Muscle of back (tissue), 11 donors: ENCODE measurements around the gene TBC1D1. TPM values are rescaled to one million over a fixed set of nuclear protein-coding genes. Genes with fewer than 3 reads are reported as not detected.
"Not testable (repeated sequence)": the region's sequence is repeated elsewhere in the genome, so short reads cannot be mapped to it uniquely, and the experiment has no call there.

Experiments used
- DNase-seq, 3 donors: peaks; one replicate each; pipeline versions ENCODE4 v3.0.0 to v3.0.0-alpha.2; 2013
- polyA plus RNA-seq, 10 donors: library from polyadenylated mRNA; unstranded; fragments of 120-200 nt; gene quantifications; one replicate each; pipeline ENCODE4 v1.2.1, GENCODE V29; 2013; ENCODE audit not compliant: insufficient read length in 10 of 10

Gene TBC1D1
- polyA plus RNA-seq, 10 donors = 38.8 to 69.9 (median 50.1) TPM

DNA sequence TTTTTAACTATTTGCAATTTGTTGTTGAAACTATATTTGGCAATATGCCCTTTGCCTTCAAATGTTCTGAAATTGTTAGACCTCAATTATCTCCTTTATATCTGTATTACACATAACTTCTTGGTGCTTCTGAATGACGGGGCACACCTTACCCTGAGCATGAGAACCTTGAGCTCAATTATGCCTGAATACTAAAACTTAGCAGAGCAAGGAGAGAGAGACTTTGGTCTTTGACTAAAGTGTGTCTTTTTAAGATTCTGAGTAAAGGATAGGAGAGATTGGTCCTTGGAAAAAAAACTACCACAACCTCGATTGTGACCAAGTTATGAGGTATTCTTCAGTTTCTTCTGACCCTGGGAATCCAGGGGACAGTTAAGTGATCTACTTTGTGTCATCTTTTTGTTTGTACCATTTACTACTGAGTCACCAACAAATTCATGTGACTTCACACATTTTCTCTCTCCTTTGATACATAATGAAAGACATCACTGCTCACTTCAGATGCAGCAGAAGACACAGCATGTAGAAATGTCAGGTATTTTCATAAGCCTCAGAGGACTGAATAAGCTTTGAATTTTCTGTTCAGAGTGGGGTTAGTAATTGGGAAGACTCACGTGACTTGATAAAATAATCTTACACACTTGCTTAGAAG is 120.8 kb downstream of the TBC1D1 start:
- no peak for DNase-seq

DNA sequence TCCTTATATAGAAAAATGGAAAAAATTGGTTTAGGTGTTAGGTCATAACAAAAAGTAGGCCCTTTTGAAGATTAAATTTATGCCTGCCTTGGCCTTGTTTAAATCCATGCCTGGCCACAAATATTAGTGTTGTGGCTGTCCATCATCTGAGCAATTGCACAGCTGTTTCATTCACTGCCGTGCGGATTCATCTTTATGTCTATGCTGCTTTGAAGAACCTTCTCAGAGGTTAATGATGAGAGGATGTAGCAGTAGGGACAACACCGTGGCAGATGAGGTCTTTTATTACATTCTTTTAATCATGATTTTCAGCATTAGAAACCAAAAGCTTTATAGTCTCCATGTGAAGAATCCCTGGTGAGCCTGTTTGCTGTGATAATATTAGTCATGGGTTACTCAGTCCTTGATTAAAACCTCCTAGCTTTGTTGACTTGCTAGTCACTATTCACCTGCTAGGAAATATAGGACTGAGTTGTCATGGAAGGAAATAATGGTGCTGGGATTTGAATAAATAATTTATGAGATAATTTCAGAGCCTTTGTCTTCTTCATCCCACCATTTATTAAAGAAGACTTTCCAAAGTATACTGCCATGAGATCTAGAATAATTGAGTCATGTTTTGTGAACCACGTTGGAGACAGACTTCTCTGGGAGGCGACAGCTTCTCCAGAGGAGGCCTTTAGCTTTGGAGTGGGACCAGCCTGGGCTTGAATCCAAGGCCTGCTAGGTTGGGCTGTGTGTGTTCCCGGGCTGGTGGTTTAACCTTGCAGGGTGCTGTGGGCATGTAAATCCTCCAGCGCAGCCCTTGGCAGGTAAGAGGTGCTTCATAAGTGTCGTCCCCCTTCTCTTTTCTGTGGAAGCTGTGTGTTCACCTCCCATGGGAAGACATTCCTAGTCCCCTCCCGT is 122.8 kb downstream of the TBC1D1 start:
- DNase-seq = no peak

DNA sequence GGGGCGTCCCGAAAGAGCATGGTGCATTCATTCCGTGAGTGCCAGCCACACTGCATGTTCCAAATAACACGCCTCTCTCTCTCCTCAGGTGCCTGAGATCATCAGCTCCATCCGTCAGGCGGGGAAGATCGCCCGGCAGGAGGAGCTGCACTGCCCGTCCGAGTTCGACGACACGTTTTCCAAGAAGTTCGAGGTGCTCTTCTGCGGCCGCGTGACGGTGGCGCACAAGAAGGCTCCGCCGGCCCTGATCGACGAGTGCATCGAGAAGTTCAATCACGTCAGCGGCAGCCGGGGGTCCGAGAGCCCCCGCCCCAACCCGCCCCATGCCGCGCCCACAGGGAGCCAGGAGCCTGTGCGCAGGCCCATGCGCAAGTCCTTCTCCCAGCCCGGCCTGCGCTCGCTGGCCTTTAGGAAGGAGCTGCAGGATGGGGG is 123.6 kb downstream of the TBC1D1 start:
- no peak for DNase-seq

DNA sequence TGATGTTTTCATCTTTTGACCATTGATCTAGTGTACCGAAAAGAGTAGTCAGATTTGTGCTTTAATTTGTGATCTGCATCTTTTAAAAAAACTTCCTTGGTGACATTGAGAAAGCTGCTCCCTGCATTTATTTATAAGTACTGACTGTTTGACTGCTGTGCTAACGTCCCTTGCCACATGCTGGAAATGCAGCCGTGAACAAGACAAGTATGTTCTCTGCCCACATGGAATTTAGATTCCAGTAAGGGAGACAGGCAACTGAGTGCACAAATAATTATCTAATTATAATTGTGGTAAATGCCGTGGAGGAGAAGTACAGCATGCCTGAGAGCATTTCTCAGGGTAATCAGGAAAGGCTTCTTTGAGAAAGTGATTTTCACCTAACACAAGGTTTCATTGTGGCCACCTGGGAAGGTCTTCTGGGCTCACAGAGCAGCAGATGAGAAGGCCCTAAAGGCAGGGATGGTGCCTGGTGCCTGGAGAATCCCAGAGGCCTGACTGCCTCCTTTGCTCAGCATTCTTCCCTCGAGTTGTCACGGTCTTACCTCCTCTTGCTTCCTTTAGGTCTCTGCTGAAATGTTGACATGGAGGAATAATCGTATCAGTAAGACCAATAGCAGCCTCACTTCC is 125.1 kb downstream of the TBC1D1 start:
- DNase-seq = no peak

DNA sequence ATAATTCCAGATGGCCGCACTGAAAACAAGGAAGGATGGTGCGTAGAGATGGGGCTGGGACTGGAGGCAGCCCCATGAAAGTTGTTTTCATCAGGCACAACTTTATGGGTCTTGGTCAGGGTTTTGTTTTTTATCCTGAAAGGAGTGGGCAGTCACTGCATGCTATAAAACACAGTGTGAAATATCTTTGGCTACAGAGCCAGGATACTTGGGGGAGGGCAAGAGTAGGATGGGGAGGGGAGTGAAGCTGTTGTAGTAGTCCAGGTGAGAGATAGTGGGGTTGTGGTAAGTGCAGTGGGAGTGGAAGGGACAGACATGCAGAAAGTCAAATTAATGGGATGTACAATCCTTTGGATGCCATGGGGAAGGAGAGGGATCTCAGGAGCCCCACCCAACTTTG is 125.8 kb downstream of the TBC1D1 start:
- no peak for DNase-seq

DNA sequence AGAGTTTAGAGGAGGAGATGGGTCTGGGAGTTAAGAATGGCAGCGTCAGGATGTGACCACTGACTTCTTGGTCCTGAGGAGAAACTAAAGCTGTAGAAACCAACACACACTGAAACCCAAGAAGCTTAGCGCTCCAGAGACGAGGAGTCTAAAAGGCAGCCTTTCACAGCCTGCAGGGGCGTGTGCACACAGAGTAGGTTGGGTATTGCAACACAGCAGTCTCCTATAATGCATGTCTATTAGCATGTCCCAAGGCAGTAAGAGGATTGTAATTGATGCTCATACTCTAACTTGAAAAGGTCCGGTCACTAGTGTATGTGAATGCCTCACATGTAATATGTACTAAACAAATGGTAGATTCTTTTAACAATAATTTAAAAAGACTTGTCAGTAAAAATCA is 126.7 kb downstream of the TBC1D1 start:
- no peak for DNase-seq

DNA sequence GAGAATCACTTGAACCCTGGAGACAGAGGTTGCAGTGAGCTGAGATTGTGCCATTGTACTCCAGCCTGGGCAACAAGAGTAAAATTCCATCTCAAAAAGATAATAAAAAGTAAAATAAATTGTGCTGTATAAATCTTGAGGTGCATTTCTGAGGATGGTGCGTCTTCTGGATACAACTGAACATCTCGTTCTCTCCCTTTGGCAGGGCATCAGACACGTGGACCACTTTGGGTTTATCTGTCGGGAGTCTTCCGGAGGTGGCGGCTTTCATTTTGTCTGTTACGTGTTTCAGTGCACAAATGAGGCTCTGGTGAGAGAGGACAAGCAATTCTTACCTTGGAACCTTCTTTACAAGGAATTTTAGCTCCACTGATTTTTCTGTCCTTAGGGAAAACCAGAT is 129.5 kb downstream of the TBC1D1 start:
- DNase-seq = no peak

DNA sequence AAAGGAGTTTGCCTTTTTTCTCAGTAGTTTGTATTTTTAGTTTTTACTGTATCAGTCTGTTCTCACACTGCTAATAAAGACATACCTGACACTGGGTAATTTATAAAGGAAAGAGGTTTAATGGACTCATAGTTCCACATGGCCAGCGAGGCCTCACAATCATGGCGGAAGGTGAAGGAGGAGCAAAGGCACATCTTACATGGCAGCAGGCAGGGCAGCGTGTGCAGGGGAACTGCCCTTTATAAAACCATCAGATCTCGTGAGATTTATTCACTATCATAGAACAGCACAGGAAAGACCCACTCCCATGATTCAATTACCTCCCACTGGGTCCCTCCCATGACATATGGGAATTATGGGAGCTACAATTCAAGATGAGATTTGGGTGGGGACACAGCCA is 130.1 kb downstream of the TBC1D1 start:
- DNase-seq = not testable (repeated sequence)

DNA sequence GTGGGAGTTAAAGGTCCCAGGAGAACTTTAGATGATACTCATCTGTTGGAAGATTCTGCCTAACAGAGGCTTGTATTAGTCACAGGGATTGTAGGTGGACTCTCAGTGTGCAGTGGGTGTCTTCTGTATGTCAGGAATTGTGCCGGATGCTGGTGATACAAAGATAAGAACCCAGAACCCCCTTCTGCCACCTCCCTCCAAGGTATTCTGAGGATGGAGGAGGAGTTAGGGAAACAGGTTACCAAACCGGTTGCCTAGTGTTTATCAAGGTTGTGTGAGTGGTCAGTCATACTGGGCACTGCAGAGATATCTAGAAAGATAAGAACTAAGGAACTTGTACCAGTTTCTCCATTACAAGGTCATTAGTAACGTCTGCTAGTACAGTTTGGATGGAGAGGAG is 130.9 kb downstream of the TBC1D1 start:
- DNase-seq = no peak

DNA sequence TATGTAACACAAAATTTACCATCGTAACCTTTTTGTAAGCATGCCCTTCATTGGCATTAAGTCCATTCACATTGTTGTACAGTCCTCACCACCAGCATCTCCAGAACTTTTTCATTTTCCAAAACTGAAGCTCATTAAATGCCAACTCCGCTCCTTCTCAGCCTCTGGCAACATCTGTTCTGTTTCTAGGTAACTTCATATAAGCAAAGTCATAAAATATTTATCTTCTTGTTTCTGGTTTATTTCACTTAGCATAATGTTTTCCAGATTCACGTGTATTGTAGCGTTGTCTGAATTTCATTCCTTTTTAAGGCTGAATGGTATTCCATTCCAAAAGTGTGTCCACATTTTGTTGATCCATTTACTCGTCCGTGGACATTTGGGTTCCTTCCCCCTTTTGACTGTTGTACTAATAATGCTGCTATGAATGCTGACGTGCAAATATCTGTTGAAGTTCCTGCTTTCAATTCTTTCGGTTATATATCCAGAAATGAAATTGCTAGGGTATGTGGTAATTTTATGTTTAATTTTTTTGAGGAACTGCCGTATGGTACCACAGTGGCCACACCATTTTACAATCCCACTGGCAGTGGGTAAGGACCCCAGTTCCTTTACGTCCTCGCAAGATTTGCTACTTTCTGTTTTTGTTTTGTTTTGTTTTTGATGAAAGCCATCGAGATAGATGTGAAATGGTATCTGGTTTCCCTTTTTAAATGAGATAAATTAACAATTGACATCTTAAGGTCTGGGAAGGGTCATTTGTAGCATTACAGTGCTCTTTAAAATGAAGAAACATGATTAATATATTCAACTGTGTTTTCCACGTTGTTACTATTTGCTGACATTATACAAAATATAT is 132.7 kb downstream of the TBC1D1 start:
- no peak for DNase-seq

DNA sequence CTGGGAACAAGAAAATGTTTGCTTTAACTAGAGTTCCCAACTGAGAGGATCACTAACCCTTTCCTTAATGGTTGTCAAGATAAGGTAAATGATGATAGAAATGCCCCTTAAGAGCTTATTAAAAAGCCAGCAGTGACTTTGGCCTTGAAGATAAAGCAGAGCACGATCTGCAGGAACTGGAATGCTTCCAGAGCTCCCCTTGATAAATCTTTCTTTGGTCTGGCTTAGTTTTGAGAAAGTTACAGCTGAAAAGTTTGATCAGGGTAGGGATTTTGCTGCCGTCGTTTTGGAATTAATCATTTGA is 133.3 kb downstream of the TBC1D1 start:
- DNase-seq = no peak

DNA sequence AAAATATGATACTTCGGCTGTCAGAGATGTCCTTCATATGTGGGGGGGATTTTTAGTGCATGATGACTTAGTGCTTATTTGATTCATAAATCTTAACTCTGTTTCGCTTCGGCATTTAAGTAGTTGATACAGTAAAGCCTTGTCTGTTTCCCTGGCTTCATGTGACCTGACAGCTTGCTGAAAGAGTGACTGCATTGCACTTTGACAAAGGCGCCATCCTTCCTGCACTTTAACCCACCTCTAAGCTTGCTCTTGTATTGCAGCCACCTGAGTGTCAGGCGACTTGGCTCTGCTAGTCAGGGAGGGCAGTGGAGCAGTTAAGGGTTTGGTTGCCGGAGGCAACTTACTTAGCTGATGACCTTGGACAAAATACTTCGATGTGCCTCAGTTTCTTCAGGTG is 134.8 kb downstream of the TBC1D1 start:
- DNase-seq = no peak

DNA sequence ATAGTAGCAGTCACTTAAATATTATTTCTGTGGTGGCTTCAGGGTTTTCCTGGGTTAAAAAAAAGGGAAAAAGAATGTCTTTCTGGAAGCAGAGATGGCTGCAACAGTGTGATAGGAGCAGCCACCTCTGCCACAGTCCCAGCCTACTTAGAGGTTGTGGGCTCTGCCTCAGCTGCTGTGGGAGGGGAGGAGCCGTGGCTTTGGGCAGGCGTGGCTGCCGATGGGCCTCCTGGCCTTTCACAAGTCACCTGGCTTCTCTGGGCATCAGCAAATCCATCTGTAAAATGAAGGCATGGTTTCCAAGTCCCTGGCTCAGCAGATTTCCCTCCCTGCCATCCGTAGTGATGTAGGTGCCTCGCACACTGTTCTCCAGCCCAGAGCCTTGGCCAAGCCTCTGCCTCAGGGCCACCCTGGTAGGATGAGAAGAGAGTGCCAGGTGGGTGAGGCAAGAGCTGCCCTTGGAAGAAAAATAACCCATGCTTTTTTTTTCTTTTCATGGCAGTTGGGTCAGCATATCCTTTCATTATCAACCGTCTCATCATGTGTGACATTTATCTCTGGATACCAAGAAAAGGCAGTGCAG is 135.4 kb downstream of the TBC1D1 start:
- DNase-seq = no peak

DNA sequence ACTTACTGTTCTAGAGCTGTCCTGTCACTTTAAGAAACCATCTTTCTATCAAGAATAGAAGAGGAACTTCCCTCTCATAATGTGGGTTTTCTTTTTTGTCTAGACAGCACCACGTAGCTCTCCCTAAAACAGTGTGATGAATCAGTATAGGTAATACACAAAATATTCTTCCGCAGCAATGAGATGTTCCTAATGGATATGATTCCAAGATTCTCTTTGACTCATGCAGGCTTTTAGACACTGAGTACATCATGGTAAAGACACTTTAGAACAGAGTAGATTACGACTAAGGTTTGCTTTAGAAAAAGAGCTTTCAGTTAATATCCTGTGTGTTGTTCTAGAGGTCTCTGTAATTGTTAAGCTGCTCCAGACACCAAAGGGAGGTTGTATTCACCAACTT is 139.1 kb downstream of the TBC1D1 start:
- peak in 1 of 3 donors; percentile 36 for DNase-seq

DNA sequence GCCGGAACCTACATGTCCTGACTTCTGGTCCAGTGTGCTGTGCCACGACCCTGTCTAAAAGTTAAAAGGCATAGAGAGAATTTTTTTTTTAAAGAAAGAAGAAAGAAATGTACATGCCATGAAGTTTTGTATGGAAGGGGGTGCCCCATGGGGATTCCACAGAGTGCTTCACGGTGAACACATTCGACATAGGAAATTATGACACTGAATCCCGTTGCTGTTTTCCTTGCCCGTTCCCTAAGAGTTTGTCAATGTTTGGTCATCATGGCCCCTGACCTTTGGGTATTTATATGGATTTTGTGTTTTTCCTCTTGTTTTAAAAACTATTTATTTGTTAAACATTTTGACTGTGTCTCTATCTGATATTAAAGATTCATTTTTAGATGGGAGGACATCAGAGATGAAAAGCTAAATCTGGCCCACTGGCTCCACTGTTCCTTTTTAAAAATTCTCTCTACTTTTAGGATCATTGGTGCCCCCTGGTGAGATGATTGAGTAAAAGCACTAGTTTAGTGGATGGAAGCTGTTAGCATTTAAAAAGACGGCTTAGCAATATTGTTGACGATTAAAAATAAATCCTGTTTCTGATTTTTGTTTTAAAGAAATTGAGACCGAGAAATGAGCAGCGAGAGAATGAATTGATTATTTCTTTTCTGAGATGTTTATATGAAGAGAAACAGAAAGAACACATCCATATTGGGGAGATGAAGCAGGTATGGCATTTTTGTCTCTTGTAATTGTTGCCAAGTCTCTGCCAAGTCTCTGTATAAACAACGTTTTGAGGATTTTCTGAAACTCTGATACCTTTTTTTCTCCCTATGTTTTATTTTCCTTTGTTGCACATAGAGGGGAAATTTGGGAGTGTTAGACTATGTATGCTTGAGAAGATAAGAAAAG is 144.3 kb downstream of the TBC1D1 start:
- DNase-seq = peak; percentile 35 to 69 (median 54)

DNA sequence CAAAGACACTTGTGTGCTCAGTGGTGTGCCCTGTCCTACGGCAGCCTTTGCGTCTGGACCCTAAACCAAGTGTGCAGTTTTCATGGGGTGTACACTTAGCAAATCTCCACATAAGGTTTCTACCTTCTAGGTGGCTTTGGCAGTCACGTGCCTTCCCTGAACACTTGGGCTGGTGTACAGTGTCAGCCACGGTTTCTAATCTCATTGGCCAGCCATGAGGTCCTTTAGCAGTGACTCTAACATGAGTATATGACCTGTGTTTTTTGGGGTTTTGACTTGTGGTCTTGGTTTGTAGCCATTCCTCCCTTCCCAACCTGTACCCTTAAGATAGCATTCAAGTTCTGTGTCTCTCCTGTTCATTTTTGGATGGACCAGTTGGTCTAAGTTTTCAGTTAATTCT is 145.7 kb downstream of the TBC1D1 start:
- no peak for DNase-seq

DNA sequence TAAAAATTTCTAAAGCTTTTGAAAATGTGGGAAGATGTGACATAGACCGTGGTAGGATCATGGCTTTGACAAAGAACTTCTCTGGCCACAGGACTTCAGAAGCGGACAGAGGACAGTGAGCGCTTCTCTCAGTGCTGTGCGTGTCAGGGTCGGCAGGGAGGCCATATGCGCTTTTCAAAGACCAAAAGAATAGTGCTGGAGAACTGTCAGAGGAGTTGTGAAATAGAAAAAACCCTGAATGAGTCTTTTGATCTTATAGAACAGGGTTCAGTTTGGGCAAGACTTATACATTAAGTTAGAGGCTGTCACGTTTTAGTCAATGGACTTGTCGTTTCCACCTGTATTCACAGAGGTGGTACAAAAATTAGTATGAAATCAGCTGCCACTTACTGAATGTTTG is 146.7 kb downstream of the TBC1D1 start:
- DNase-seq = no peak

DNA sequence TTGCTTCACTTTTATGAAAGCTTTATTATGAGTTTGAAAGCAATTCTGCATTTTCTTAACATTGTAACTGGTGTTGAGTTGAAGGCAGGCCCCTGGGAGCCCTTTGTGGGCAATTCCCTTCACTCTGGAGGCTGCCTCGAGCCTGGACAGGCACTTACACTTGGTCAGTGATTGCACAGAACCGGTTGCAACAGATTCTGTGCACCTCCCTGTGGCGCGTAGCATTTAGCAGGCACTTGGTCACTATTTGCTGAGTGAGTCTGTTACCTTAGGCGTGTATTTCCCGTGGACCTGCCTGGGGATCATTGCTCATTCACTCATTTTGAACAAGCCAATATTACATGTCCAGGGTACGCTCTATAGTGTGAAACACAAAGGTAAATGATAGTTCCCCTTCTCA is 149.7 kb downstream of the TBC1D1 start:
- DNase-seq = no peak

DNA sequence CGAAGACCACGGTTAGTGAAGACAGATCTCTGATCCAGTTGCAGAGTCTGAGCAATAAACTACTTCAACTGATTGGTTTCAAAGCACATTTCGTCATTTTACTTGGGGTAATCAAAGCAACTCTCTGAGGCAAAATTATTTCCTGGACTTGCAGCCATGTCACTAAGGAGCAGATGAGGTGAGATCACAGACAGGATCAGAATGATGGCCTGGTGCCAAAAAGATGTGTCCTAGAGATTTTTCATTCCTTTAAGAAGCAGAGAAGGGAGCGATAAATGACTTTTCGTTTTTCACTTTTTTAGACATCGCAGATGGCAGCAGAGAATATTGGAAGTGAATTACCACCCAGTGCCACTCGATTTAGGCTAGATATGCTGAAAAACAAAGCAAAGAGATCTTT is 153.2 kb downstream of the TBC1D1 start:
- DNase-seq = no peak

DNA sequence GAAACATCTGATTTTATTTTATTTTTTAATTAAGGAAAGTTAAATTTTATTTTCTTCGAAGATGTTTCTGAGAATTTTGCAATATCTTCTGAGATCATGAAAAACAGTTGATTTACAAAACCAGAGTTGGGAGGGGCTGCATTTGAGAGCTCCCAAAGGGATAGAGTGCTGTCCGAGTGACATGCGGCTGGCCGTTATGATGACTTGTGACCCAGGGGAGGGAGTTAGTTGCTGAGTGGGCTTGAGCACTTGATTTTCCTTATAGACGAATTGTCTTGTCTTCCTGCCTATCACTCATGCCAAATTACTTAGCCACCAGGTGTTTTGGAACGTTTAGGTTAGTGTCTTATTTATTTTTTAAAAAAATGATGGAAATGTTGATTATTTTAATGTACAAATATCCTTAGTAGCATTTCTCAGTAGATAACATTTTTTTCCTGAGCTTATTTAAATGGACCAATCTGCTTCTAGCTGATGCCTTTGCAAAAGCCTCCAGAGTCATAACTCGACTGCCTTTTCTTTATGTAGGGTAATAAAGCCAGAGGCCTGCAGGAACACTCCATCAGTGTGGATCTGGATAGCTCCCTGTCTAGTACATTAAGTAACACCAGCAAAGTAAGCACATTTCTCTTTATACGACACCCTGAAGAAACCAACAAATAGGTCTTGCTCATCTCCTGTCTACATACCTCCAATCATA is 154.6 kb downstream of the TBC1D1 start:
- DNase-seq = no peak
